HEK293T (cell line): Measurements from ENCODE around the gene CHMP1A.
"Not testable (repeated sequence)": the region's sequence is repeated elsewhere in the genome, so short reads cannot be mapped to it uniquely, and the experiment has no call there.

Experiments
- CTCF ChIA-PET: fragments of 350-600 bp; formaldehyde crosslinking; extraction: SDS; loops from one replicate; lab custom pipeline; 2021; ENCODE audit warnings: antibody characterized with exemption, inconsistent platforms; lab: Yijun Ruan, JAX
- POLR2A ChIA-PET: fragments of 350-600 bp; formaldehyde crosslinking; extraction: SDS; loops from one replicate; lab custom pipeline; 2020; ENCODE audit warnings: antibody characterized with exemption, inconsistent platforms; lab: Yijun Ruan, JAX
- DNase-seq: peaks from one replicate; pipeline ENCODE4 v3.0.0; 2012; ENCODE audit warnings: mixed read lengths; ENCODE audit errors: extremely low spot score
- ARNT ChIP-seq: fragments of 450-650 bp; IDR thresholded peaks from 2 replicates; pipeline ENCODE4 v1.6.1; 2017; ENCODE audit warnings: mild to moderate bottlenecking
- BHLHE40 ChIP-seq: fragments of 450-650 bp; IDR thresholded peaks from 2 replicates; pipeline ENCODE4 v1.6.1; 2016; ENCODE audit warnings: mild to moderate bottlenecking, moderate library complexity, borderline replicate concordance
- CTBP1 ChIP-seq: fragments of 450-650 bp; IDR thresholded peaks from 2 replicates; pipeline ENCODE4 v1.6.1; 2016; ENCODE audit warnings: borderline replicate concordance
- ELF4 ChIP-seq: fragments of 450-650 bp; IDR thresholded peaks from 2 replicates; pipeline ENCODE4 v1.6.1; 2017; ENCODE audit warnings: antibody characterized with exemption
- FOXA1 ChIP-seq: fragments of 450-650 bp; IDR thresholded peaks from 2 replicates; pipeline ENCODE4 v1.6.1; 2016; ENCODE audit warnings: mild to moderate bottlenecking
- FOXK2 ChIP-seq: fragments of 450-650 bp; IDR thresholded peaks from 2 replicates; pipeline ENCODE4 v1.6.1; 2016; ENCODE audit warnings: mild to moderate bottlenecking
- HDGF ChIP-seq: fragments of 450-650 bp; IDR thresholded peaks from 2 replicates; pipeline ENCODE4 v1.6.1; 2017; ENCODE audit warnings: antibody characterized with exemption, borderline replicate concordance
- L3MBTL2 ChIP-seq: fragments of 450-650 bp; conservative IDR thresholded peaks from 2 replicates; pipeline ENCODE4 v1.6.1; 2016; ENCODE audit warnings: mild to moderate bottlenecking
- NFRKB ChIP-seq: fragments of 450-650 bp; IDR thresholded peaks from 2 replicates; pipeline ENCODE4 v1.6.1; 2016; ENCODE audit warnings: mild to moderate bottlenecking, moderate library complexity
- SP1 ChIP-seq: fragments of 450-650 bp; IDR thresholded peaks from 2 replicates; pipeline ENCODE4 v1.6.1; 2017
- SUZ12 ChIP-seq: fragments of 450-650 bp; IDR thresholded peaks from 2 replicates; pipeline ENCODE4 v1.6.1; 2016; ENCODE audit warnings: mild to moderate bottlenecking
- TARDBP ChIP-seq: fragments of 450-650 bp; IDR thresholded peaks from 2 replicates; pipeline ENCODE4 v1.6.1; 2016
- ZNF384 ChIP-seq: fragments of 450-650 bp; IDR thresholded peaks from 2 replicates; pipeline ENCODE4 v1.6.1; 2016
- TF ChIP-seq, protein P1 (sequence below): fragments of 450-650 bp; IDR thresholded peaks from 2 replicates; pipeline ENCODE4 v1.6.1; 2016

The CHMP1A gene

DNA sequence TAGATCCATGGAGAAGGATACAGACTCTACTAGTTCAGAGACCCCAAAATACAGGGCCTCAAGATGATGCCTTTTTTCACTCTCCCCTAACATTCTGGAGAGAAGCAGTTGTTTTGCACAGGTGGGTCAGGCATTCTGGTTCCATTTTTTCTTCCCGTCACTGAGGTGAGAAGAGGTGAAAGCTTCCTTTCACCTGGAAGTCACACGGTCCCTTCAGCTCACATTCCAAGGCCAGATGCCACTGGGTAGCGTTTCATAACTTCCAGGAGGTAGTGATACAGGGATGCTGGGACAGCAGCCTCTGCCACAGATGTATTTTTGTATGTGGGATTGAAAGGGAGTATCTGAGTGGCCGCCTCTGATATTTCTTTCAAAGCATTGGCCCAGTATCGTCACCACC, 30.9 kb upstream of the CHMP1A start:
- POLR2A ChIA-PET = interaction anchor here (2.5 kb wide), 1 partner anchor 12 kb away, joined by 16 read pairs; no protein-coding TSS in a partner anchor
- TF ChIP-seq, protein P1, sequence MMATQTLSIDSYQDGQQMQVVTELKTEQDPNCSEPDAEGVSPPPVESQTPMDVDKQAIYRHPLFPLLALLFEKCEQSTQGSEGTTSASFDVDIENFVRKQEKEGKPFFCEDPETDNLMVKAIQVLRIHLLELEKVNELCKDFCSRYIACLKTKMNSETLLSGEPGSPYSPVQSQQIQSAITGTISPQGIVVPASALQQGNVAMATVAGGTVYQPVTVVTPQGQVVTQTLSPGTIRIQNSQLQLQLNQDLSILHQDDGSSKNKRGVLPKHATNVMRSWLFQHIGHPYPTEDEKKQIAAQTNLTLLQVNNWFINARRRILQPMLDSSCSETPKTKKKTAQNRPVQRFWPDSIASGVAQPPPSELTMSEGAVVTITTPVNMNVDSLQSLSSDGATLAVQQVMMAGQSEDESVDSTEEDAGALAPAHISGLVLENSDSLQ = no peak
- no peak for TF ChIP-seq FOXK2
- no peak for DNase-seq
- CTCF ChIA-PET = no interaction called here

DNA sequence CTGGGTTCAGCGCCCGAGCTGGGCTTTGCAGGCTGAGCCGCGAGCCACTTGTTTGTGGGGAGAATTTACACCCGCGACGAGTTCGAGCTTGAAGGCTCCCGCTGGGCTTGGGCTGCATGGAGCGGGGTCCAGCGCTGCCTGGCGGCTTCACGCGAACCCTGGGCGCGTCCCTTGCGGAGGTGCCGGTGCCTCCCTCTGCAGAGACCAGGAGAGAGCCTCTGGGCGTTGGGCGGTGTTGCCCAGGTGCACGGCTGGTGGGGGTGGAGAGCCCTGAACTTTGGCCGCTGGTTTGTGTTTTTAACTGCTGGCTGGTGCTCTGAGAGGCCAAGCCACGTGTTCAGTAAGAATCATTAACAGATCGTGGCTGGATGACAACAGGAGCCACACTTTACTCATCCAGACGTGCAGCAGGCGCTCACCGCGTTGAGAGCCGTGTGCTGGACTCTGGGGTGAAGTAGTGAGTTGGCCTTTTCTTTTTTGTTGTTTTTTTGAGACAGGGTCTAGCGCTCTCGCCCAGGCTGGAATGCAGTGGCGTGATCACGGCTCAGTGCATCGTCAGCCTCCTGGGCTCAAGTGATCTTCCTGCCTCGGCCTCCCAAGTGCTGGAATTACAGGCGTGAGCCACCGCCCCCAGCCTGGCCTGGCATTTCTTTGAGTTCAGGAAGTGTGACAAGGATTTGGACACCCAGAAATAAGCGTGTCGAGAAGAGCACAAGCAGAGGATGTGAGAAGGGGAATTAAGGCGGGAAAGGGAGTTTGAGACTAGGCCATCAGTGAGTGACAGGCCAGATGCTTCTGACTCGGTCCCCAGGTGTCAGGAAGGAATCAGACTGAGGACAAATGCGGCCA, 29.8 kb upstream of the CHMP1A start:
- CTCF ChIA-PET = interaction anchor here (1.1 kb wide), 1 partner anchor 19 kb away, joined by 4 read pairs; no protein-coding TSS in a partner anchor
- TF ChIP-seq FOXA1 (no peak), BHLHE40 (no peak), CTBP1 (no peak), NFRKB (no peak), TARDBP (no peak), L3MBTL2 (peak; percentile 67; the same call in 1 of the 2 replicates)
- TF ChIP-seq, protein P1 = peak; percentile 56
- no peak for DNase-seq
- POLR2A ChIA-PET = interaction anchor here (1.0 to 2.5 kb wide), 7 partner anchors 8 to 30 kb away, joined by 3 to 16 read pairs (median 6); no protein-coding TSS in a partner anchor

DNA sequence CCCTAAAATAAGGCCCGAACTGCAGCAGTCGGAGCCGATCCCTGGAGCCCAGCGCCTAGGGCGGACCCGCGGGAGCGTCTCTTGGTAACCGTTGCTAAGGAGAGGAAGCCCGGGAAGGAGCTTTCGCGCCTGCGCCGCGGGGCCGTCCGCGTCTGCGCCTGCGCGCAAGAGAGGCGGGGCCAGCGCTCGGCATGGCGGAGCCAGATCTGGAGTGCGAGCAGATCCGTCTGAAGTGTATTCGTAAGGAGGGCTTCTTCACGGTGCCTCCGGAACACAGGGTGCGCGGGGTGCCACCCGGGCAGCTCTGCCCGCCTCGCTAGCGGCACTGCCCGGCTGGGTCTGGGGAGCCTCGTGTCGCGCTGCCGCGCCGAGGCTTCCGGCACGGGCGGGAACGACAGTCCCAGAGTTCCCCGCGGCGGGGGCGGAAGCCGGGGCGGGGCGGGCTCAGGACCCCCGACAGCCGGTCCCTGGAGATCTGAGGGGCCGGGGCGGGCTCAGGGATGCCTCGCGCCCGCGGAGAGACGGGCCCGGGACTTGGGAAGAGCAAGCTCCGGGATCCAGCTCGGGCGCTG, 29.1 kb upstream of the CHMP1A start, which contains the start of gene CDK10:
CDK10 (plus strand) TSS at position 170 of the 572 bp plus-strand sequence; CDS start at position 192, 22 bp downstream.
- TF ChIP-seq TARDBP (no peak), L3MBTL2 (peak; percentile 99), FOXK2 (no peak)
- POLR2A ChIA-PET = interaction anchor here (0.7 to 2.5 kb wide), 9 partner anchors 9 to 30 kb away, joined by 3 to 16 read pairs (median 5); no protein-coding TSS in a partner anchor
- CTCF ChIA-PET = interaction anchor here (1.1 kb wide), 1 partner anchor 20 kb away, joined by 4 read pairs; no protein-coding TSS in a partner anchor
- peak; percentile 96 for DNase-seq

DNA sequence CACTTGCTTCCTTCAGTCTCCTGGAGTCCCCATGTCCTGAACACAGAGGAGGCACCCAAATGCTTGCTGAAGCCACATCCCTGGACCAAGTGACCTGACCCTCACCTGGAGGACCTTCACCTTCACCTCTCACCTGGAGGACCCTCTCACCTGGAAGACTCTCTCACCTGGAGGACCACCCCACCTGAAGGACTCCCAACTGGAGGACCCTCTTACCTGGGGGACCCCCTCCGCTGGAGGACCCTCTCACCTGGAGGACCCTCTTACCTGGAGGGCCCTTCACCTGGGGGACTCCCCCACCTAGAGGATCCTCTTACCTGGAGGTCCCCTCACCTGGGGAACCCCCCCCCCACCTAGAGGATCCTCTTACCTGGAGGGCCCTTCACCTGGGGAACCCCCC, 28.4 kb upstream of the CHMP1A start:
- ChIA-PET CTCF (interaction anchor here (1.1 kb wide), 1 partner anchor 20 kb away, joined by 4 read pairs; no protein-coding TSS in a partner anchor), POLR2A (interaction anchor here (0.7 to 2.5 kb wide), 9 partner anchors 9 to 29 kb away, joined by 3 to 16 read pairs (median 5); no protein-coding TSS in a partner anchor)
- DNase-seq = no peak
- TF ChIP-seq ARNT = no peak

DNA sequence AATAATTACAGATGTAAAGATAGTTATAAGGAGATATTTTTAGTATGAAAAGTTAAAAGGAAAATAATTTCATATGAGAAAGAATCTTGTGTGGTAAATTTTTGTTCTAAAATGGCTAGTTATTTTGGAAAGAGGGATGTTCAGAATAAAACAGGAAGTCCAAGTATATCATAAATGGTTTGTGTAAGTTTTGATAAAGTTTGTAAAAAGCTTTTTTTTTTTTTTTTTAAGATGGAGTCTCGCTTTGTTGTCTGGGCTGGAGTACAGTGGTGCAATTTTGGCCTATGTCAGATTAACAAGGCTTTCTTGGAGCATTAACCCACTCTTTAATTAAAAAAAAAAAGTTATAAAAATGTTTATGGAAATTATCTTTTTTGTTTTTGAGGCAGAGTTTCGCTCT, 20.8 kb upstream of the CHMP1A start:
- TF ChIP-seq, protein P1 = no peak
- TF ChIP-seq ZNF384 = peak; percentile 80
- ChIA-PET POLR2A (no interaction called here), CTCF (no interaction called here)
- no peak for DNase-seq

DNA sequence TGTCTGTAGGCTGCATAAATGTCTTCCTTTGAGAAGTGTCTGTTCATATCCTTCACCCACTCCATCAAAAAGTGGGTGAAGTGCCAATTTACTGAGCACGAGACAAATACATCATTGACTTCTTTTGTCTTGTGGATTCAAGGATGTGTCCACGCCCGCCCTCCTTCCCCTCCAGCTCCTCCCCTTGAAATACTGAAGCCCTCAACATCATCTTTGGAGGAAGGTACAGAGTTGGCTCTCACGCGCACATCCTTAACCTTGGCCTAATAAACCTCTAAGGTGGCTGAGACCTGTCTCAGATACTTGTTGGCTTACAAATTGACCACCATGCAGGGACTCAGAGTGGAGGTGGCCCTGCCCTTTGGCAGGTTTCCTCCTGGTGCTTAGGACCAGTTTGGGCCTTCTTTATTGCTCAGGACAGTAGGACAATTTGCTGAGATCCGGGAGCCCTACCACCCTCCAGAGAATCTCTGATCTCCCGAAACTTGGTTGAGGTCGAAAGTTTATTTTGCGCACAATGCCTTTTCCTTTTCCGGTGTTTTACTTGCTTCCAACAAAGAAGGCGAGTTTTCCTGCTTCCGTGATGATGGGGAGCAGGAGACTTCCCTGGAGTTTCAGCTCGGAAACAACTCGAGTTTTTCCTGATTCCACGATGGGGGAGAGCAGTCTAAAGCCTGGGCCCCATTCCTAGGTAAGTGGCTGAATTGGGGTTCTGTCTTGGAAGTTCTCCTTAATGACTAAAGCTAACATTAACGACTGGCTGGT, 14.9 kb upstream of the CHMP1A start:
- TF ChIP-seq HDGF (no peak), SUZ12 (no peak), BHLHE40 (no peak), ELF4 (no peak), TARDBP (no peak), SP1 (no peak), ARNT (no peak), CTBP1 (no peak), L3MBTL2 (no peak), ZNF384 (no peak), FOXA1 (no peak)
- TF ChIP-seq, protein P1 = no peak
- ChIA-PET CTCF (no interaction called here), POLR2A (no interaction called here)
- DNase-seq = no peak

DNA sequence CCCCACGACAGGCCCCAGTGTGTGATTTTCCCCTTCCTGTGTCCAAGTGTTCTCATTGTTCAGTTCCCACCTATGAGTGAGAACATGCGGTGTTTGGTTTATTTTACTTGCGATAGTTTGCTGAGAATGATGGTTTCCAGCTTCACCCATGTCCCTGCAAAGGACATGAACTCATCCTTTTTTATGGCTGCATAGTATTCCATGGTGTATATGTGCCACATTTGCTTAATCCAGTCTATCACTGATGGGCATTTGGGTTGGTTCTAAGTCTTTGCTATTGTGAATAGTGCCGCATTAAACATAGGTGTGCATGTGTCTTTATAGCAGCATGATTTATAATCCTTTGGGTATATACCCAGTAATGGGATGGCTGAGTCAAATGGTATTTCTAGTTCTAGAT, 14.1 kb upstream of the CHMP1A start:
- DNase-seq, CTCF ChIA-PET, POLR2A ChIA-PET: not testable (repeated sequence)
